ENCODE data around the gene AREG.

AREG gene

GRCh38 chr4:74463123-74463522, 18.2 kb downstream of the AREG start:
- DNase-seq (ENCODE audit: low read depth), result no peak

- DNase-seq (ENCODE audit: low read depth), result no peak
Measured at GRCh38 chr4:74464291-74464690, 19.4 kb downstream of the AREG start.

- no peak for DNase-seq (ENCODE audit: low read depth)
Measured at GRCh38 chr4:74466242-74466641, 21.3 kb downstream of the AREG start.

GRCh38 chr4:74471264-74471663, 26.3 kb downstream of the AREG start:
- no peak for DNase-seq (ENCODE audit: low read depth)

GRCh38 chr4:74473155-74473811, 28.3 kb downstream of the AREG start:
- DNase-seq (ENCODE audit: low read depth), result peak; percentile 52

- no peak for DNase-seq (ENCODE audit: low read depth)
Measured at GRCh38 chr4:74474345-74475090, 29.6 kb downstream of the AREG start.

GRCh38 chr4:74475091-74475800, 30.3 kb downstream of the AREG start:
- DNase-seq (ENCODE audit: low read depth), result no peak

GRCh38 chr4:74475946-74476345, 31.0 kb downstream of the AREG start:
- no peak for DNase-seq (ENCODE audit: low read depth)

- DNase-seq (ENCODE audit: low read depth), result no peak
Measured at GRCh38 chr4:74479009-74479408, 34.1 kb downstream of the AREG start.

- DNase-seq (ENCODE audit: low read depth), result no peak
Measured at GRCh38 chr4:74480267-74480666, 35.3 kb downstream of the AREG start.

- no peak for DNase-seq (ENCODE audit: low read depth)
Measured at GRCh38 chr4:74481891-74482609, 37.1 kb downstream of the AREG start.

- no peak for DNase-seq (ENCODE audit: low read depth)
Measured at GRCh38 chr4:74483226-74483911, 38.4 kb downstream of the AREG start.

- DNase-seq (ENCODE audit: low read depth), result no peak
Measured at GRCh38 chr4:74486905-74487304, 42.0 kb downstream of the AREG start.

- no peak for DNase-seq (ENCODE audit: low read depth)
Measured at GRCh38 chr4:74487771-74488170, 42.8 kb downstream of the AREG start.

GRCh38 chr4:74490736-74491135, 45.8 kb downstream of the AREG start:
- no peak for DNase-seq (ENCODE audit: low read depth)

GRCh38 chr4:74499986-74500781, 55.2 kb downstream of the AREG start:
- no peak for DNase-seq (ENCODE audit: low read depth)

- DNase-seq (ENCODE audit: low read depth), result peak; percentile 27
Measured at GRCh38 chr4:74501579-74501978, 56.6 kb downstream of the AREG start.

GRCh38 chr4:74503580-74503979, 58.6 kb downstream of the AREG start:
- DNase-seq (ENCODE audit: low read depth), result no peak

GRCh38 chr4:74504212-74504611, 59.3 kb downstream of the AREG start:
- no peak for DNase-seq (ENCODE audit: low read depth)

Data from GM04504 (cell line).